IMR-90 (cell line): ENCODE results near the gene CHCT1.

ENCODE experiments used
- CTCF ChIP-seq: conservative IDR thresholded peaks from 2 replicates; pipeline ENCODE4 v1.5.1; 2012; ENCODE audit warnings: mild to moderate bottlenecking, low read depth, low read length, improper control_type of control experiment
- POLR2A ChIP-seq: IDR thresholded peaks from 2 replicates; pipeline ENCODE4 v1.6.1; 2012; ENCODE audit warnings: mild to moderate bottlenecking, low read depth, low read length

- TF ChIP-seq CTCF, result no peak
- no peak for TF ChIP-seq POLR2A
Observed at GRCh38 chr17:60439501-60439900, 17.2 kb downstream of the CHCT1 start.
